ENCODE data around the gene KLHL36. TPM values are rescaled to one million over a fixed set of nuclear protein-coding genes. Genes with fewer than 3 reads are reported as not detected.

The KLHL36 gene
- polyA plus RNA-seq, 1 experiment, result 43.7 TPM

- H3K36me3 ChIP-seq (ENCODE audit: control insufficient read depth, insufficient read depth, low read length), result peaks cover 2% of the 10 kb centered on the region
- TF ChIP-seq CTCF (IDR thresholded peaks at IDR 0.05; ENCODE audit: insufficient read depth, low read depth, low read length), result no peak
- H3K4me3 ChIP-seq (ENCODE audit: low read depth, low read length), result no peak overlapping the region
- CTCF ChIA-PET, result no interaction called here
- POLR2A ChIA-PET, result no interaction called here
- no peak for DNase-seq (ENCODE audit: low read depth)
- H3K27me3 ChIP-seq (ENCODE audit: control insufficient read depth, insufficient read depth, low read length), result no peaks in the 10 kb centered on the region
Measured at GRCh38 chr16:84607694-84608093, 40.6 kb upstream of the KLHL36 start.

GRCh38 chr16:84608282-84608681 lies 40.0 kb upstream of the KLHL36 start:
- TF ChIP-seq CTCF (IDR thresholded peaks at IDR 0.05; ENCODE audit: insufficient read depth, low read depth, low read length), result no peak
- Histone ChIP-seq H3K27me3 (ENCODE audit: control insufficient read depth, insufficient read depth, low read length) (no peaks in the 10 kb centered on the region), H3K36me3 (ENCODE audit: control insufficient read depth, insufficient read depth, low read length) (peaks cover 2% of the 10 kb centered on the region), H3K4me3 (ENCODE audit: low read depth, low read length) (no peak overlapping the region)
- no peak for DNase-seq (ENCODE audit: low read depth)
- POLR2A ChIA-PET, result no interaction called here
- CTCF ChIA-PET, result no interaction called here

- no peak for TF ChIP-seq CTCF (IDR thresholded peaks at IDR 0.05; ENCODE audit: insufficient read depth, low read depth, low read length)
- Histone ChIP-seq H3K4me3 (ENCODE audit: low read depth, low read length) (no peak overlapping the region), H3K36me3 (ENCODE audit: control insufficient read depth, insufficient read depth, low read length) (peaks cover 3% of the 10 kb centered on the region), H3K27me3 (ENCODE audit: control insufficient read depth, insufficient read depth, low read length) (no peaks in the 10 kb centered on the region)
- ChIA-PET POLR2A (no interaction called here), CTCF (no interaction called here)
- no peak for DNase-seq (ENCODE audit: low read depth)
Measured at GRCh38 chr16:84609563-84610177, 38.6 kb upstream of the KLHL36 start.

GRCh38 chr16:84610376-84610775 lies 37.9 kb upstream of the KLHL36 start:
- Histone ChIP-seq H3K27me3 (ENCODE audit: control insufficient read depth, insufficient read depth, low read length) (no peaks in the 10 kb centered on the region), H3K36me3 (ENCODE audit: control insufficient read depth, insufficient read depth, low read length) (peaks cover 5% of the 10 kb centered on the region), H3K4me3 (ENCODE audit: low read depth, low read length) (no peak overlapping the region)
- DNase-seq (ENCODE audit: low read depth), result no peak
- ChIA-PET CTCF (interaction anchor here (1.2 kb wide), 1 partner anchor 12 kb away, joined by 4 read pairs; no protein-coding TSS in a partner anchor), POLR2A (no interaction called here)
- TF ChIP-seq CTCF (IDR thresholded peaks at IDR 0.05; ENCODE audit: insufficient read depth, low read depth, low read length), result no peak

GRCh38 chr16:84611041-84611440 lies 37.3 kb upstream of the KLHL36 start:
- no peak overlapping the region for H3K4me3 ChIP-seq (ENCODE audit: low read depth, low read length)
- no peaks in the 10 kb centered on the region for H3K27me3 ChIP-seq (ENCODE audit: control insufficient read depth, insufficient read depth, low read length)
- no peak for TF ChIP-seq CTCF (IDR thresholded peaks at IDR 0.05; ENCODE audit: insufficient read depth, low read depth, low read length)
- ChIA-PET POLR2A (no interaction called here), CTCF (interaction anchor here (1.2 kb wide), 1 partner anchor 11 kb away, joined by 4 read pairs; no protein-coding TSS in a partner anchor)
- H3K36me3 ChIP-seq (ENCODE audit: control insufficient read depth, insufficient read depth, low read length), result peaks cover 5% of the 10 kb centered on the region
- no peak for DNase-seq (ENCODE audit: low read depth)

Measured in BJ (cell line).